ENCODE results near the gene SOX12.

The SOX12 gene

GRCh38 chr20:325045-325888 lies at the start of gene SOX12:
TSS of gene SOX12 (plus strand) at chr20:325552. CDS start at chr20:325925, 373 bp downstream.
- no peak for TF ChIP-seq Cebpa-rat (IDR thresholded peaks at IDR 0.05)
- peak within 1 kb of the TSS; percentile 92 for H3K9ac ChIP-seq
- H3K9me3 ChIP-seq = no peaks in the 10 kb centered on the region
- peak within 1 kb of the TSS; percentile 99 for H3K4me2 ChIP-seq
- H3K36me3 ChIP-seq = peaks cover 15% of the 10 kb centered on the region; the same call in 1 of the 2 replicates
- no peaks in the 10 kb centered on the region for H3K27me3 ChIP-seq
- H3K4me3 ChIP-seq = peak within 1 kb of the TSS; percentile 94
- peaks cover 34% of the 10 kb centered on the region for H3K4me1 ChIP-seq
- peak within 1 kb of the TSS; percentile 93 for H3K27ac ChIP-seq
- H4K20me1 ChIP-seq = peaks cover 37% of the 10 kb centered on the region

GRCh38 chr20:275791-276190 lies 49.6 kb upstream of the SOX12 start:
- no peaks in the 10 kb centered on the region for H4K20me1 ChIP-seq
- peaks cover 84% of the 10 kb centered on the region for H3K36me3 ChIP-seq
- H3K4me3 ChIP-seq = no peak overlapping the region
- H3K27ac ChIP-seq = no peak overlapping the region
- H3K4me2 ChIP-seq = no peak overlapping the region
- no peak overlapping the region for H3K9ac ChIP-seq
- H3K9me3 ChIP-seq = 0 out of 2 replicates have a peak, but pooled peaks cover 3% of the 10 kb centered on the region
- H3K4me1 ChIP-seq = peaks cover 20% of the 10 kb centered on the region
- H3K27me3 ChIP-seq = no peaks in the 10 kb centered on the region
- TF ChIP-seq Cebpa-rat (IDR thresholded peaks at IDR 0.05) = no peak

DNA sequence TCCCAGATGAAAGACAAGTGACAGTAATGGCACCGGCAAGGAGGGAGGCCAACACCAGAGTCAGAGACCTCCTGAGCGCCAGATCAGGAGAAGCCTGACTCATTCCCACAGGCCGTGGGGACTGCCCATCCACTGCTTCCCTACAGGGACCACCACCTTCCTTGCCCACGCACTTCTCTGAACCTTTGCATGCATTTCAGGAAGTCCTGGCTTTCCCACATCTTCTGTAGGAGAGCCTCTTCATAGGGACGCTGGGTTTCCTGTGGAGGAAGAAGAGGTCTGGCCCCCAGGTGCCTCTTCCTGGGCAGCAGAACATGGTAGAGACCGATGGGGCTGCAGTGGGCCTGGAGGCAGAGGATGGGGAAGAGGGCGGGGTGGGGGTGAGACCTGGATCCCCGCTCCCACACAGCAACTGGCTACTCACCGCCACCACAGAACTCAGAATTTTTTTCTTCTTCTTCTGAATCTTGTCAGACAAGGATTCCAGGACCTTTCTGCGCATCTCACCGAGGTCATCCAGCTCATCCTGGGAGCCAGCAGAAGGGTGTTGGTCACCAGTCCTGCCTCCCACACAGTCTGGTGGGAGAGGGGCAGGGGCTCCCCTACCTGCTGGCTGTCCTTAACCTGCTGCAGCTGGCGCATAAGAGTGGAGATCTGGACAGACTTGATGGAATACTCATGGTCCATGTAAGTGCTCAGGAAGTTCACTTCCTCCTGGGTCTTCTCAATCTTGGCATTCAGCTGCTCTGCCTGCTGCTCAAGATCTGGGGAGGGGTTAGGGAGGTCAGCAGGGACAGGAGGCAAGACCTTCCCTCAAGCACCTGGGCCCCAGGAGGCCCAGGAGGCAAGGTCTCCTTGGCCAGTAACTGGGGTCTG lies 48.5 kb upstream of the SOX12 start:
- Histone ChIP-seq H3K36me3 (peaks cover 90% of the 10 kb centered on the region), H3K9ac (no peak overlapping the region), H3K27me3 (no peaks in the 10 kb centered on the region), H3K4me2 (no peak overlapping the region), H3K27ac (no peak overlapping the region), H3K4me3 (no peak overlapping the region), H3K9me3 (0 out of 2 replicates have a peak, but pooled peaks cover 3% of the 10 kb centered on the region), H3K4me1 (peaks cover 14% of the 10 kb centered on the region), H4K20me1 (no peaks in the 10 kb centered on the region)
- no peak for TF ChIP-seq Cebpa-rat (IDR thresholded peaks at IDR 0.05)

- peaks cover 92% of the 10 kb centered on the region for H3K36me3 ChIP-seq
- no peak overlapping the region for H3K4me2 ChIP-seq
- no peak for TF ChIP-seq Cebpa-rat (IDR thresholded peaks at IDR 0.05)
- H3K4me3 ChIP-seq = no peak overlapping the region
- no peaks in the 10 kb centered on the region for H3K27me3 ChIP-seq
- peaks cover 14% of the 10 kb centered on the region for H3K4me1 ChIP-seq
- no peak overlapping the region for H3K9ac ChIP-seq
- H4K20me1 ChIP-seq = no peaks in the 10 kb centered on the region
- H3K27ac ChIP-seq = no peak overlapping the region
- H3K9me3 ChIP-seq = 0 out of 2 replicates have a peak, but pooled peaks cover 3% of the 10 kb centered on the region
These were observed 47.9 kb upstream of the SOX12 start for GRCh38 chr20:277496-277781.

DNA sequence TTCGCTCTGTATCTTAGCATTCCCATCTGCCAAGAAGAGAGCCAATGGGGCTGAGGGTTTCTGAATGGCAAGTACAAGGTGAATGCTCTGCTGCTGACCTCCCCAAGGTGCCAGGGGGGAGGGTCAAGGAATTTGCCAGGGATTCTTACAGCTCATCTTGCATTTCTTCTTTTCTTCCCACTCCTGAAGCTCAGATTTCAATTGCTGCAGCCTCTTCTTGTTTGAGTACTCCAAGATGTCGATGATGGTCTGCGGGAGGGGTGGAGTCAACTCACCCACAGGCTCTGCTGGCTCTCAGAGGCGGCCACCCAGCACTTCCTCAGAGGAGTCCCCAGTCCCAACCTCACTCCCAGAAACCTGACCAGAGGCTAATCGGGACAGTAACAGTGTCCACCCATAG lies 47.2 kb upstream of the SOX12 start:
- Histone ChIP-seq H3K27me3 (no peaks in the 10 kb centered on the region), H3K36me3 (peaks cover 90% of the 10 kb centered on the region), H3K9me3 (0 out of 2 replicates have a peak, but pooled peaks cover 3% of the 10 kb centered on the region), H3K4me1 (peaks cover 10% of the 10 kb centered on the region), H3K4me2 (no peak overlapping the region), H4K20me1 (no peaks in the 10 kb centered on the region), H3K27ac (no peak overlapping the region), H3K4me3 (no peak overlapping the region), H3K9ac (no peak overlapping the region)
- no peak for TF ChIP-seq Cebpa-rat (IDR thresholded peaks at IDR 0.05)

- Histone ChIP-seq H3K27me3 (no peaks in the 10 kb centered on the region), H3K4me2 (no peak overlapping the region), H3K4me3 (no peak overlapping the region), H3K27ac (no peak overlapping the region), H3K9me3 (0 out of 2 replicates have a peak, but pooled peaks cover 3% of the 10 kb centered on the region), H4K20me1 (no peaks in the 10 kb centered on the region), H3K4me1 (peaks cover 5% of the 10 kb centered on the region), H3K9ac (no peak overlapping the region), H3K36me3 (peaks cover 93% of the 10 kb centered on the region)
- no peak for TF ChIP-seq Cebpa-rat (IDR thresholded peaks at IDR 0.05)
These were observed 46.5 kb upstream of the SOX12 start for GRCh38 chr20:278607-279571.

DNA sequence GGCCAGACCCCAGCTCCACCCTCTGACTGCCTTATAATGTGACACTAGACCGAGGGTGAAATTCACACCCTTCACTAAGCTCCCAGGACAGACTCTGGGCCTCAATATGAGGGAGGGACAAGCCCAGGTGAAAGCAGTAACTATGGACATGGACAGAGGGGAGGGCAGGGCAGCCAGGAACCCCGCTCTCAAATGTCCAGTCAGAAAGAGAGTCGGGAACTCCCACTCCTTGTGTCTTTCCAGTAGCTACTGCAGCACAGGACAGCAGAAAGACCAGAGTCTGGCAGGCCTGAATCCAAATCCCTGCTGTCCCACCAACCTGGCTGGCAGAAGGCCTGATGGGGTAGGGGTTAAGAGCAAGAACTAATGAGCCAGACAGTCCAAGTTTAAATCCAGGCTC lies 41.2 kb upstream of the SOX12 start:
- H3K4me3 ChIP-seq = no peak overlapping the region
- H3K9me3 ChIP-seq = 0 out of 2 replicates have a peak, but pooled peaks cover 2% of the 10 kb centered on the region
- no peak overlapping the region for H3K9ac ChIP-seq
- no peak for TF ChIP-seq Cebpa-rat (IDR thresholded peaks at IDR 0.05)
- no peaks in the 10 kb centered on the region for H4K20me1 ChIP-seq
- no peaks in the 10 kb centered on the region for H3K27me3 ChIP-seq
- no peak overlapping the region for H3K4me2 ChIP-seq
- peaks cover 11% of the 10 kb centered on the region for H3K4me1 ChIP-seq
- no peak overlapping the region for H3K27ac ChIP-seq
- H3K36me3 ChIP-seq = peaks cover 68% of the 10 kb centered on the region

GRCh38 chr20:286508-286907 lies 38.8 kb upstream of the SOX12 start:
- no peak overlapping the region for H3K27ac ChIP-seq
- H4K20me1 ChIP-seq = no peaks in the 10 kb centered on the region
- H3K9ac ChIP-seq = no peak overlapping the region
- H3K4me1 ChIP-seq = peaks cover 27% of the 10 kb centered on the region
- H3K4me2 ChIP-seq = no peak overlapping the region
- H3K36me3 ChIP-seq = peaks cover 45% of the 10 kb centered on the region
- H3K9me3 ChIP-seq = no peaks in the 10 kb centered on the region
- H3K4me3 ChIP-seq = no peak overlapping the region
- no peak for TF ChIP-seq Cebpa-rat (IDR thresholded peaks at IDR 0.05)
- H3K27me3 ChIP-seq = no peaks in the 10 kb centered on the region
